NCI-H510A treated with DMSO at 0.1 percent for 48 hours (cell line): ENCODE results near the gene RIIAD1.
"Not testable (repeated sequence)": the region's sequence is repeated elsewhere in the genome, so short reads cannot be mapped to it uniquely, and the experiment has no call there.

ENCODE experiments used
- DNase-seq: peaks from one replicate; lab custom pipeline; 2025; lab: John Stamatoyannopoulos, UW

Gene RIIAD1

GRCh38 chr1:151720974-151721787 is at the start of gene RIIAD1:
RIIAD1 (plus strand) TSS chr1:151721522; CDS start chr1:151721537, 15 bp downstream.
- DNase-seq: no peak

GRCh38 chr1:151673407-151673806 is 47.9 kb upstream of the RIIAD1 start:
- no peak for DNase-seq

- DNase-seq: no peak
Observed at GRCh38 chr1:151680391-151680790, 40.9 kb upstream of the RIIAD1 start.

DNA sequence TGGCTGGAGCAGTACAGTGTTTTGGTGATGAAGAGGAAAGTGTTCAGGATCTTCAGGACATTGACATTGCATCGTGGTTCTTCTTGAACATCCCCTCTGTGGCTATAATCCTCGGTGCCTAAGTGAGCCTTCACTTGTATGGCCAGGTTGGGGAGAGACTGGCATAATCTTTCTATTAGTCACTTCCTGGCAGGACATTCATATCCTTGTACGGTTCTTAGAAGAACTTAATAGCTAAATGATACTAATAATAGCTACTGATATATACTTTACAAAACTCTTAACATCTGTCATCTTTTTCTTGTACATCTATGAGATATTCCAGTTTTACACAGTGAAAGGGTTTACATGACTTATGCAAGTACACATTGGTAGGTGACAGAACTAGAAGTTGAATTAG is 40.5 kb upstream of the RIIAD1 start:
- DNase-seq: no peak

DNA sequence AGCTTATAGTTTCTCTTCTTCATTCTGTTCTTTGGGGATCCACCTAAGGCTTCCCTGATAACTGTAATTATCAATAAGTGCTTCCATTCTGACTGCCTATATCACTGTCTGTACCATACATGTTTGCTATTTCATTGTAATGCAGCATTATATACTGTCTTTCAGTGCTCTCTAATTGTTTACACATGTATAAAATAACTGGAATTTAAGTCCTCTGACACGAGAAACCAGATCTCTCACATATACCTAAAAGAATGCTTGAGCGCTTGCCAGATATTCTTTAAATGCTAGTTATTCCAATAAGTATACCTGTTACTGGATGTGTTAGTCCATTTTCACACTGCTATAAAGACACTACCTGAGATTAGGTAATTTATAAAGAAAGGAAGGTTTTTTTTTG is 39.4 kb upstream of the RIIAD1 start:
- no peak for DNase-seq

- not testable (repeated sequence) for DNase-seq
Observed at GRCh38 chr1:151682901-151683300, 38.4 kb upstream of the RIIAD1 start.

DNA sequence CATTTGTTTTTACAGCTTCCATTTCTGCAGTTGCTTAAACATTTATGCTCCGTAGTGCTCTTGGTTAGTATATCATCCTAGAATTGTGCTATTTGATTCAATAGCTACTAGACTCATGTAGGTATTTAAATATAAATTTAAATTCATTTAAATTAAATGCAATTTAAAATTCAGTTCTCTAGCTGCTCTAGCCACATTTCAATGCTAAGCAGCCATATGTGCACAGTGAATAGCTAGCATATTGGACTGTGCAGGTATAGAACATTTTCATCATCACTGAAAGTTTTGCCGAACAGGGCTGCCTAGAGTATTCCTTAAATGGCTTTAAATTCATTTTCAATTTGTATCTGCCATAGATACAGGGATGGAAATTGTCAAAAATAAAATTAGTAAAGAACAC is 37.2 kb upstream of the RIIAD1 start:
- DNase-seq: no peak

GRCh38 chr1:151686561-151686960 is 34.8 kb upstream of the RIIAD1 start:
- DNase-seq: no peak

- DNase-seq: no peak
Observed at GRCh38 chr1:151689494-151689893, 31.8 kb upstream of the RIIAD1 start.

- DNase-seq: no peak
Observed at GRCh38 chr1:151692226-151692625, 29.1 kb upstream of the RIIAD1 start.

- DNase-seq: peak; percentile 57
Observed at GRCh38 chr1:151693057-151693651, 28.2 kb upstream of the RIIAD1 start.

GRCh38 chr1:151701515-151701914 is 19.8 kb upstream of the RIIAD1 start:
- DNase-seq: no peak

DNA sequence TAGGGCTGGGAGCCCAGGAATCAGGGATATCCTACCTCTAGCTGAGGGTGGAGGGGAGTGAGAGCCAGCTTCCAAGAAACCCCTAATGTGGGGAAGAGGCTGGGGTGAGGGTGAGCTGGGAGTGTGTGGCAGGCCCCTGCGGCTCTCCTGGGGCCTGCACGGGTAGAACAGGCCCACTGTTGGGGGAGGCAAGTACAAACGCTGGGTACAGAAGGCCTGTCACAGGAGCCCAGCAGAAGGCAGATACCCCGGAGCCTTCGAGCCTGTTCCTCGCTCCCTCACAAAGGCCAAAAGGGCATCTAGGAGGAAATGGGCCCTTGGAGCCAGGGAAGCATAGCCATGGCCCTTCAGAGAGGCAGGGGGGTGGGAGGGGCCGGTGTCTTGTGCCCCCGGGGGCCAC is 18.4 kb upstream of the RIIAD1 start:
- DNase-seq: no peak

- no peak for DNase-seq
Observed at GRCh38 chr1:151703813-151704212, 17.5 kb upstream of the RIIAD1 start.

GRCh38 chr1:151704246-151704645 is 17.1 kb upstream of the RIIAD1 start:
- no peak for DNase-seq

DNA sequence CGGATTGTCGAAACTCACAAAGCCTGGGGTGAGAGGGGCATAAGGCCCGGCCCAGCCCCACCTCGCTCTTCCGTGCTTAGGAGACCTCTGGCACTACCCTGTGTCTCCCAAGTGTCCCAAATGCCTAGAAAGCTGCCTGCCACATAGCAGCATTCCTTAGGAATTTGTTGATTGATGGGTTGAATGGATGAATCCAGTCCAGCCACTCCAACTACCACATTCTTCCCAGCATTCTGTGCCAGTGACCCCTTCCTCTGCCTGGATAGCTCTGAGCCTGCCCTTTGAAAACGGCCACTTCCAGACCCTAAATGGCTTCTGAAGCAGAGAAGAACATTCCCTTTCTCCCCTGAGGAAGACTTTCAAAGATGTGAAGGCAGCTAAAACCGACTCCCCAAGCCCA is 16.2 kb upstream of the RIIAD1 start:
- DNase-seq: no peak

- DNase-seq: no peak
Observed at GRCh38 chr1:151705753-151706463, 15.4 kb upstream of the RIIAD1 start.

DNA sequence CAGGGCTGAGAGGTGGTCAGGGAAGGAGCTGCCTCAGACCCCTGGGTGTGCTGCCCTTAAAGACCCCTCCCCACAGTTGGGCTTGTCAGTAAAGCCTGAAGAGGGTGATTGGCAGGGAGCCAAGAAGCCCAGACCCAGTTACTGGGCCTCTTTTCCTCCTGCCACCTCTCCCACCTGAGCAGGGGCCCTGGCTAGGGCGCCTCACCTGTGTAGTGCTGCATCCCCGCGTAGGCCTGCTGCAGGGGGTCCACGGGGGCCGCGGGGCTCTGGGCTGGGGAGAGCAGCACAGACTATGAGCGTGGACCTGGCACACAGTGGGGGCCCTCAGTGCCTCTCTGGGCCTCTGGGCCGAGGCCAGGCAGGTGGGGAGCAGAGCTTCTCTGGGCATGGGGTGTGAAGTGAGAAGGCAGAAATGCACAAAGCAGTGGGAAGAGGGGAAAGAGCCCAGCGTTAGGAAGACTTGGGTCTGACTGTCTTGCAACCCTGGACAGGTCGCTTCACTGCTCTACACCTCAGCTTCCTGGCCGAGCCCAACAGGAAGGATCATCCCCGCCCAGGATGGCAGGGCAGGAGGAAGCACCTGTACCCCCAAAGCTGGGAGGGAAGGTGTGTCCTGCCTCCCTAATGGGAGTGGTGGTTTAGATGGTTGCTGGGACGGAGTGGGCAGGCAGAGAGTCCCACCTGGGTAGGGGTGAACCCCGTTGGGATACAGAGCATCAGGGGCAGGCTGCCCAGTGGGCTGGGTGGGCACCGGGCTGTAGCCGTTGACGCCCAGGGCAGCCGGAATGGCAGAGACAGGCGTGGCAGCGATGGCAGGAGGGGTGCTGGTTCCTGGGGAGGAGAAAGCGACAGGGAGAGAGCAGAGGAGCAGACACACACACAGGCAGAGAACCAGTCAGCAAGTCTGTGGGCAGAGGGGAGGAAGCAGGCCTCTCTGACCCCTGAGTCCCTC is 14.6 kb upstream of the RIIAD1 start:
- no peak for DNase-seq

DNA sequence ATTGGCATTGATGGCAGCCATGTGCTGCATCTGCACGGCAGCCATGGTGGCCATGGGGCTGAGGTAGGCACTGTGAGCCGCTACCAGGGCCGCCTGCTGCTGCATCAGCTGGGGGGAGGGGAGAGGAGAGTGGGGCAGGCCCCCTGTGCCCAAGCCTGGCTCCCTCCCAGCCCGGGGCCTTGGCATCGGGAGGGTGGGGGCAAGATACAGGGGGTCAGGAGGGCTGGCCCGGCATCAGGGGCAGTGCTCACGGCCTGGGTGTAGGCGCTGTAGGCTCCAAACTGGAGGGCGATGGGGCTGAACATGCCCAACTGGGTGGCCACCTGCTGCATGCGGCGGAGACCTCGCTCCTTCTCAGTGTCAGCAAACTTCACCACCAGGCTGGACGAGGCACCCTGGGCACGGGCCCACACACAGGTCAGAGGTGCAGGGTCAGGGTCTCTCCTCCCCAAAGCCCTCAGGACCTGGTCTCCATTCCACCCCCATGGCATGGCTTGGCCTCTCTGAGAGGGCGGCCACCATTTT is 13.7 kb upstream of the RIIAD1 start:
- DNase-seq: no peak

DNA sequence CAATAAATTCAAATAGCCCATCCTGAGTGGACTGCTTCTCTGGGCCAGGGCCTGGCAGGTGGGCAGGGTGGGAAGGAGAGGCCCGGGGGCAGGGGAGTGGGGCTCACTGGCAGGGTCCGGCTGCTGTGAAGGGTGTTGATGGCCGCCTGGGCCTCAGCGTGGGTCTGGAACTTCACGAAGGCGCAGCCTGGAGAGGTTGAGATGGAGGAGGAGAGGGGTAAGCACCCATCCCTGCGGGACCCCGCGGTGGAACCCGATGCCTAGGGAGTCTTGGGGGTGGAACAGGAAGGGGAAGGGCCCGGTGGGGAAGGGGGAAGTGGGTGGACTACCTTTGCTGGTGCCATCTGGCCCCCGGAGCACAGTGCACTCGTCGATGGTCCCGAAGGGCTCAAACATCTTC is 12.4 kb upstream of the RIIAD1 start:
- no peak for DNase-seq

DNA sequence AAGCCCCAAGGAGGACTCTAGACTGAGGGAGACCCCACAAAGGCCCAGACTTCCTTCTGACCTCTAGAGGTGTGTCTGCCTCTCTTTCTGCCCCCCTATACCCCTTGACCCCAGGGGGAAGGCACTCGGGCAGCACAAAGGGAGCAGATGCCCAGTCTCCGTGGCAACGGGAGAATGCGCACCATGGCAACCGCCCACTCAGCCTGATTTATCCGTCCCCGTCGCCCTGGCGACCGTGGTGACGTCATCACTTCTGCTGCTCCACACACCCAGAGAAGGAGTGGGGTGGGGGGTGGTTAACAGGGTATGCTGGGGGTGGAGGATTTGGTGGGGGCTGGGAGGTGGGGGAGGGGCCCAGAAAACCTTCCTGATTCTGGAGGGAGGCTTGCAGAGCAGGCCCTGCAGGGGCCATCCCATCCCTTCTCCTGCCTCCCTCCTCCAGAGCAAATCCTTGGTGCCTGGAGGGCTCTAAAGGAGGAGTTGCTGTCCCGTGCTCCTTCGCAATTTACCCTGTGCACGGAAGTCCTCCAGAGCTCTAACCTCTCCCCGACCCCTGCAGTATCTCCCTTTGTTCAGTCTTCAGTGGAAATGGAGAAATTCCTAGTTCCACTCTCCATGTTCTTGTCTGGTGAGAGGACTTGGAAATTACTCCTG is 11.0 kb upstream of the RIIAD1 start:
- no peak for DNase-seq
